GM19099 (cell line): Measurements from ENCODE around the gene EXOC4.

Experiments
- POLR2A ChIP-seq: IDR thresholded peaks from 3 replicates; pipeline ENCODE4 v1.6.1; 2011; ENCODE audit warnings: low read depth; ENCODE audit not compliant: insufficient read length; ENCODE audit errors: extremely low read depth

The EXOC4 gene

GRCh38 chr7:133461421-133461820 lies 208.5 kb downstream of the EXOC4 start:
- no peak for TF ChIP-seq POLR2A

GRCh38 chr7:133475655-133476054 lies 222.8 kb downstream of the EXOC4 start:
- TF ChIP-seq POLR2A = no peak

- no peak for TF ChIP-seq POLR2A
Observed at GRCh38 chr7:133477791-133478190, 224.9 kb downstream of the EXOC4 start.

DNA sequence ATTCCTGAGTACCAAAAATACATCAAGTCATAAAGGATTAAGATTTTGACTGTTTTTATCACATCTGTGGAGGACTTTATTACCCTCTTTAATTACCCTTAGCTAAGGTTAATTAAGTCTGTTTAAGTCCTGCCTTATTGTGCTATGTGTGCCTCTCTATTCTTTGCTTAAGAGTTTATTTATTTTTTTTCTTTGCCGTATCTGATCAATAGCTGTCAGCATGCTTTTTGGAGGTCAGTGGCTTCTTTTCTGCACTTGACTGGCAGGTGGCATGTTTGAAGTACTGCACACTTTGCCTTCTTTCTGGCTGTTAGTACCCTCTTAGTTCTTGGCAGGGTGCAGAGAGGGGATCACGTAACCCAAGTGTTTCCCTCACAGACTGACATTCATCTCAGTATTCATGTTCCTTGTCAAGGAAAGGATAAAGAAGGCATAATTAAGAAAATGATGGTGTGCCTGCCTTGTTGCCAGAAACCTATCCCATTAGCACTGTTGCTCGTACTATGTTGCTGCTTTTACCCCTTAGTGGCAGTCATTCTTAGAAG lies 225.8 kb downstream of the EXOC4 start:
- no peak for TF ChIP-seq POLR2A

GRCh38 chr7:133479456-133480065 lies 226.7 kb downstream of the EXOC4 start:
- no peak for TF ChIP-seq POLR2A

- no peak for TF ChIP-seq POLR2A
Observed at GRCh38 chr7:133480868-133481267, 228.0 kb downstream of the EXOC4 start.

GRCh38 chr7:133481676-133482075 lies 228.8 kb downstream of the EXOC4 start:
- no peak for TF ChIP-seq POLR2A

GRCh38 chr7:133482599-133482998 lies 229.7 kb downstream of the EXOC4 start:
- TF ChIP-seq POLR2A = no peak

- no peak for TF ChIP-seq POLR2A
Observed at GRCh38 chr7:133484086-133484485, 231.2 kb downstream of the EXOC4 start.

DNA sequence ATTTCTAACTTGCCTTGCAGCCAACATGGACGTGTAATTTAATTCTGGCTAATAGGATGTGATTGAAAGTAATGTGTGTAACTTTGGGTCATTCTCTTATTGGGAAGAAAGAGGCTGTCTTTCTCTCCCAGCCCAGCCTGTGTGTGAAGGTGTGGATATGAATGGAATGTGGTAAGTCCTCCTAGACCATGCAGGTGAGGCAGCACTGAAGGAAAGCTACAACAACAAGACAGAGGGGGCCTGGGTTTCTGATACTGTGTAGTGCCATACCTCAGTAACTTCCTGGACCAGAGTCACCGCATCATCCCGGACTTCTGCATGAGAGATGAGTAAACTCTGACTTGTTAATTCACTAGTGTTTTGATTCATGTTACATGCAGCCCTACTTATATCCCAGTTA lies 237.0 kb downstream of the EXOC4 start:
- TF ChIP-seq POLR2A = no peak

- TF ChIP-seq POLR2A = no peak
Observed at GRCh38 chr7:133491201-133491691, 238.4 kb downstream of the EXOC4 start.

DNA sequence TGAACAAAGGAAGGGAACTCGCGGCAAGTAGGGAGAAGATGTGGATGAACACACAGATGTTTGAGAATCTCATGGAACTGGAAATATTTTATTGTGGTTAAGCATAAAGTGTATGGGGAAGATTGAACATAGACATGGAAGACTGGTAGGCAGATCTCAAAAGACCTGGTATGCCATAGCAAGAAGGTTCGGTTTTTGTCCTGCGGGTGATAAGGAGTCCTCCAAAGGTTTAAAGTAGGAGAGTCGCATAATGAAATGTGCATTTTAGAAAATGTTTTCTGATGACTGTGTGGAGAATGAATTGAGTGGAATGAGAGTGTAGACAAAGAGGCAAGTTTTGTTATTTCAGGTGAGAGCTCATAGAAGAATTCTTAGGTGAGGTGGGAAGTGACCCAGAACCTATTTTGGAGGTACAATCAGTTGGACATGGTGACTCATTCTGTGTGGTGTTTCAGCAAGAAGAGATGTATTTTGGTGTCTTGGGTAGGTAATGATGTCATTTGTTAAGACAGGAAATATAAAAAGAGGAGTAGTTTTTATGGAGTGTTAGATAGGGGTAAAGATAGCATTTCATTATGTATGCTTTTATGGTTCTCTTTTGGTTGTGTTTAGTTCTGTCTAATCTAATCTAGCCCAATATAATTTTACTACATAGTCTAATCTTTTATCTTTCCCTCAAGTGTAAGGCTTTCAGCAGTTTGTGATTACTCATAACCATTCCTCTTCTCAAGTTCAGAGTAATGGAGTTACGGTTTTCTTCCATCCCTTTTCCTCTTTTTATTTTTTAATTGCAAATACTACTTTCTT lies 239.2 kb downstream of the EXOC4 start:
- TF ChIP-seq POLR2A = no peak

DNA sequence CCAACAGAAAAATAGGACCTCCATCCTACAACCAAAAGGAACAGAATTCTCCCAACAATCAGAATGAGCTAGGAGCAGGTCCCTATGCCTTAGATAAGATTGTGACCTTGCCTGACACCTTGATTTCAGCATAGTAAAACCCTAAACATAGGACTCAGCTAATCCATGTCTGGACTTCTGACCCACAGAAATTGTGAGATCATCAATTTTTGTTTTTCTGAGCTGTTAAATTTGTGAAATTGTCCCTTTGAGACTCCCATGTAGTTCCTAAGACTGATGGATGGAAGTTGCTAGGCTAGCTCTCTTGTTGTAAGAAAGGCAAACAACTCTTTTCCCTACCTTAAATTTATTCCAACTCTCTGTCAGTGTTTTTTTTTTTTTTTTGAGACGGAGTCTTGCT lies 244.2 kb downstream of the EXOC4 start:
- no peak for TF ChIP-seq POLR2A

DNA sequence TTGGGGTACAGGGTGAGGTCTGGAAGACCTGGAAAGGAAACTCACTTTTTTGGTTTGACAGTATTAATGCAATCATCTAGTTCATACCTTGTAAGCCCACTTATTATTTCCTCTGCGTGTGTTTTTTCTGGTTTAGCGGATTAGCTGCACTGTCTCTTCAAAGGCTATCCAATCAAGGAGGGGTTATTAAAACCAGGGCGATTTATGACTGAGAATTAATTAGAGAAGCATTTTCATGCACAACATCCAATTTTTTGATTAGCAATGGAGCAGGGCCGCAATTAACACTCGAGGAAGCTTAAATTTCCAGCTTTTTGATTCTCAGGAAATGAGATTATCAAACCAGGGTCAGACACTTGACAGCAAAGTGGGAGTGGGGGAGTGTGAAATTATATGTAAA lies 248.9 kb downstream of the EXOC4 start:
- no peak for TF ChIP-seq POLR2A

DNA sequence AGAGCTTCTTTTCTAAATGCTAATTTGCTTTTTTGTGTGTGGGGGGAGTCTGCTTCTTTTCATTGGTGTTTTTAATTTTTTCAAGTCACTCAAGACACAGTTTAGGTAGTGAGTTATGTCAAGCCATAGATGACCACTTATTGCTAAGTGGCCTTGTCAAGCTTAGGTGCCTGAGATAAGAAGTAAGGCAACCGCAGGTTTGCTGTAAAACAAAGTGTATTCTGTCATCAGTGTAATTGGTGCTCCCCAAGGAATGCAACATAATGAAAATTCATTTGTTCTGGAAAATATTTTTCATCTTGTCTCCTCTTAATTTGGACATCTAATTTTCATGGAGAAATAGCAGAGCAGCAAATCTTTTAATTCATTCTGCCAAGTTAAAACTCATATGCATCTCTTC lies 249.6 kb downstream of the EXOC4 start:
- no peak for TF ChIP-seq POLR2A

DNA sequence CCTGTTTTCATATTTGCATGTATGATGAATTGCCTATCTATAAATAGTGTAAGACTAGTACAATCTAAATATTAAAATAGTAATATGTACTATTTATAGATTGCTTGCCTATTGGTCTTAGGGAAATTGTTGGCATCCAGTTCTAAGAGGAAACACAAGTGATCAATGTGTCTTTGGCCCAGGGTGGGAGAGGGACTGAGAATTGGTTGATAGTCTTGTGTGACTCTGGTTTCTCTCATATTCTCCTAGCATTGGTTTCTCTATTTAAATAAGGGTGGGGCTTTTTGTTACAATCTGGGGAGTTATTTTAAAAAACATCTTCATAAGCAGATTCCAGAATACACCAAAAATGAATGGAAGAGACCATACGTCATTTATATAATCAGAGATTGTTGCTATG lies 250.1 kb downstream of the EXOC4 start:
- no peak for TF ChIP-seq POLR2A

- no peak for TF ChIP-seq POLR2A
Observed at GRCh38 chr7:133504825-133505224, 251.9 kb downstream of the EXOC4 start.

DNA sequence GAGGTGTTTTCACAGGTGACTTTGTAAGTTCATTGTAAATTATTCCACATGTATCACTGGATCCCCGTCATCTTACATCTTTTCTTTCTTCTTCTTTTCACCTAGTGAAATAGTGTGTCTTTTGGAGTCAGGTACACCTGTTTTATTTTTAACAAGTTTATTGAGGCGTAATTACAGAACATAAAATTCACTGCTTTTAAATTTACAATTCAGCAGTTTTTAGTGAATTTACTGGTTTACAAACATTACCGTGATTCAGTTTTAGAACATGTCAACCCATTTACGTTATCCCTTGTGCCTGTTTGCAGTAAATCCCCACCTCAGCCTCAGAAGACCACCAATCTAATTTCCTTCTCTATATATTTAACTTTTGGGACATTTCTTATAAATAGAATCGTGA lies 256.9 kb downstream of the EXOC4 start:
- no peak for TF ChIP-seq POLR2A
